M059J (cell line): ENCODE data around the gene MPPED2. TPM values are rescaled to one million over a fixed set of nuclear protein-coding genes. Genes with fewer than 3 reads are reported as not detected.

Source experiments
- DNase-seq: peaks from one replicate; pipeline ENCODE4 v3.0.0-alpha.2; 2012; ENCODE audit warnings: low read depth
- total RNA-seq: library from RNA; depleted of rRNA; stranded (reverse); fragments of >200 nt; shearing (Covaris generic); gene quantifications from 2 replicates; pipeline ENCODE4 v1.2.3, GENCODE V29; 2014; rRNA removed

MPPED2 gene
- 0.49 and 1.4 TPM in 2 replicates for total RNA-seq

- DNase-seq: no peak
These were observed at the start of gene MPPED2 for GRCh38 chr11:30586251-30587144. Gene MPPED2, minus strand, starts transcription at chr11:30586353. Its CDS starts 5,980 bp downstream, at chr11:30580373.

GRCh38 chr11:30635401-30635989 is 49.3 kb upstream of the MPPED2 start:
- DNase-seq: peak; percentile 1

- DNase-seq: no peak
These were observed 45.0 kb upstream of the MPPED2 start for GRCh38 chr11:30631148-30631547.

- DNase-seq: no peak
These were observed 33.6 kb upstream of the MPPED2 start for GRCh38 chr11:30619767-30620166.

- DNase-seq: no peak
These were observed 31.6 kb upstream of the MPPED2 start for GRCh38 chr11:30617762-30618161.

- DNase-seq: no peak
These were observed 24.5 kb upstream of the MPPED2 start for GRCh38 chr11:30610628-30611027.

- no peak for DNase-seq
These were observed 22.4 kb upstream of the MPPED2 start for GRCh38 chr11:30608534-30608933.

- DNase-seq: no peak
These were observed 19.0 kb upstream of the MPPED2 start for GRCh38 chr11:30605036-30605605.

- DNase-seq: no peak
These were observed 17.2 kb upstream of the MPPED2 start for GRCh38 chr11:30603357-30603756.

- no peak for DNase-seq
These were observed 10.7 kb upstream of the MPPED2 start for GRCh38 chr11:30596832-30597231.

GRCh38 chr11:30595934-30596333 is 9.8 kb upstream of the MPPED2 start:
- no peak for DNase-seq

- DNase-seq: no peak
These were observed 8.7 kb upstream of the MPPED2 start for GRCh38 chr11:30594646-30595411.

- no peak for DNase-seq
These were observed 1.2 kb upstream of the MPPED2 start for GRCh38 chr11:30587269-30587812.

GRCh38 chr11:30585892-30586250 is 282 bp downstream of the MPPED2 start:
- DNase-seq: no peak

GRCh38 chr11:30585125-30585891 is 845 bp downstream of the MPPED2 start:
- no peak for DNase-seq

- DNase-seq: no peak
These were observed 2.5 kb downstream of the MPPED2 start for GRCh38 chr11:30583476-30584280.

GRCh38 chr11:30582726-30583125 is 3.4 kb downstream of the MPPED2 start:
- DNase-seq: no peak

- DNase-seq: no peak
These were observed 4.5 kb downstream of the MPPED2 start for GRCh38 chr11:30581675-30582074.

- DNase-seq: no peak
These were observed 5.6 kb downstream of the MPPED2 start for GRCh38 chr11:30580573-30580972.
